ENCODE results near the gene UBE2L6. TPM values are rescaled to one million over a fixed set of nuclear protein-coding genes. Genes with fewer than 3 reads are reported as not detected.

Gene UBE2L6
- total RNA-seq, 1 experiment from 2014 or later = 38.8 TPM

DNA sequence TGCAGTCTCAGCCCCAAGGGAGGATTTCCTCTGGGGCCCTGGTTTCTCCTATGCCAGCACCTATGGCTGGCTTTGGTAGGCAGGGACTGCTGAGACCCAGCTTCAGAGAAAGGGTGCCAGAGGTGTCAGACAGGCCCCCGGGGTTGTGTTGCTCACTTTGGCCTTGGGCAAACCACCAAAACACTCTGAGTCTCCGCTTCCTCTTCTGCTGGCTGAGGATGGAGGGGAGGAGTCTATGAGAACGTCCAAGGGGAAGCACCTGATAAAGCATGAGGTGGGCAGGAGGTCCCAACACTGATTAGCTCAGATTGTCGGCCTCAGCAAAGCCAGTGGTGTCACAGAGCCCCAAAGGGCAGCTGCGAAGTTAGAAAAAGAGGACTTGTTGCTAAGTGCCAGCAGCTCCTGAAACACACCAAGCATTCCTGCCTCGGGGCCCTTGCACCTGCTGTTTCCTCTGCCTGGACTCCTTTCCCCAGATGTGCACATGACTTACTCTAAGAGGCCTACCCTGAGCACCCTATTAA is 19.6 kb downstream of the UBE2L6 start (continued):
- no peak for TF ChIP-seq CBFB (CRISPR knock-in tag; IDR thresholded peaks at IDR 0.05; ENCODE audit: low read depth)
- TF ChIP-seq, protein P1, sequence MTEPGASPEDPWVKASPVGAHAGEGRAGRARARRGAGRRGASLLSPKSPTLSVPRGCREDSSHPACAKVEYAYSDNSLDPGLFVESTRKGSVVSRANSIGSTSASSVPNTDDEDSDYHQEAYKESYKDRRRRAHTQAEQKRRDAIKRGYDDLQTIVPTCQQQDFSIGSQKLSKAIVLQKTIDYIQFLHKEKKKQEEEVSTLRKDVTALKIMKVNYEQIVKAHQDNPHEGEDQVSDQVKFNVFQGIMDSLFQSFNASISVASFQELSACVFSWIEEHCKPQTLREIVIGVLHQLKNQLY (CRISPR knock-in tag; IDR thresholded peaks at IDR 0.05) = no peak

DNA sequence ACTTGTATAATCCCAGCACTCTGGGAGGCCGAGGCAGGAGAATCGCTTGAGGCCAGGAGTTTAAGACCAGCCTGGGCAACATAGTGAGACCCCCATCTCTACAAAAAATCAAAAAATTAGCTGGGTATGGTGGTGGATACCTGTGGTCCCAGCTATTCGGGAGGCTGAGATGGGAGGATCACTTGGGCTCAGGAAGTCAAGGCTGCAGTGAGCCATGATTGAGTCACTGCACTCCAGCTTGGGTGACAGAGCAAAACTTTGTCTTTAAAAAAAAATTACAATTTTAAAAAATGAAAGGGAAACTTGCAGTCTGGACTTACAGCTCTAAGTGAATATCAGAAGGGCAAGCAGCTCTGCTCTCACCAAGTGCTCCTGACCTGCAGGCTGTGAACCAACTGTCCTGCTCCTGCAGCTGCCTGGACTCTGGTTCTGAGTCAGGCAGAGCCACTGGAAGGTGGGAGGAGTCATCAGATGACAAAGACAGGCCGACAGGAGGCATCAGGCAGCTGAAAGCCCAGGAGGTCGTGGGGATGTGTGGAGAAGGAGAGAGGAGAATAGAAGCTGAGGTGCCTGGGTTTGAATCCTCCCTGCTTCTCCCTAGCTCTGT is 20.5 kb downstream of the UBE2L6 start:
- Mint-ChIP-seq H3K4me1 (peaks cover 20% of the 10 kb centered on the region), H3K36me3 (peaks cover 8% of the 10 kb centered on the region; the same call in 1 of the 2 replicates), H3K4me3 (no peak overlapping the region), H3K27me3 (ENCODE audit: low read depth) (no peaks in the 10 kb centered on the region; the same call in 1 of the 2 replicates), H3K9me3 (no peaks in the 10 kb centered on the region), H3K27ac (peak overlapping the region; percentile 70; the same call in 1 of the 2 replicates)
- peak; percentile 72 for ATAC-seq
- peak; percentile 39 for DNase-seq (ENCODE audit: low spot score)
- ChIA-PET CTCF (interaction anchor here (0.6 to 1.8 kb wide), 18 partner anchors 7 to 201 kb away, joined by 3 to 12 read pairs (median 4); partner anchors contain the start of gene UBE2L6), POLR2A (interaction anchor here (1.3 to 1.7 kb wide), 2 partner anchors 21 to 33 kb away, joined by 4 to 5 read pairs; partner anchors contain the start of gene UBE2L6)
- no peak for TF ChIP-seq EMX1 (CRISPR knock-in tag; IDR thresholded peaks at IDR 0.05)
- TF ChIP-seq, protein P2, sequence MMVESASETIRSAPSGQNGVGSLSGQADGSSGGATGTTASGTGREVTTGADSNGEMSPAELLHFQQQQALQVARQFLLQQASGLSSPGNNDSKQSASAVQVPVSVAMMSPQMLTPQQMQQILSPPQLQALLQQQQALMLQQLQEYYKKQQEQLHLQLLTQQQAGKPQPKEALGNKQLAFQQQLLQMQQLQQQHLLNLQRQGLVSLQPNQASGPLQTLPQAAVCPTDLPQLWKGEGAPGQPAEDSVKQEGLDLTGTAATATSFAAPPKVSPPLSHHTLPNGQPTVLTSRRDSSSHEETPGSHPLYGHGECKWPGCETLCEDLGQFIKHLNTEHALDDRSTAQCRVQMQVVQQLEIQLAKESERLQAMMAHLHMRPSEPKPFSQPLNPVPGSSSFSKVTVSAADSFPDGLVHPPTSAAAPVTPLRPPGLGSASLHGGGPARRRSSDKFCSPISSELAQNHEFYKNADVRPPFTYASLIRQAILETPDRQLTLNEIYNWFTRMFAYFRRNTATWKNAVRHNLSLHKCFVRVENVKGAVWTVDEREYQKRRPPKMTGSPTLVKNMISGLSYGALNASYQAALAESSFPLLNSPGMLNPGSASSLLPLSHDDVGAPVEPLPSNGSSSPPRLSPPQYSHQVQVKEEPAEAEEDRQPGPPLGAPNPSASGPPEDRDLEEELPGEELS (CRISPR knock-in tag; IDR thresholded peaks at IDR 0.05) = no peak
- TF ChIP-seq TCF7 (CRISPR knock-in tag; IDR thresholded peaks at IDR 0.05; ENCODE audit: low read depth) = no peak
- no peak for TF ChIP-seq ZNF219 (CRISPR knock-in tag; IDR thresholded peaks at IDR 0.05; ENCODE audit: borderline replicate concordance)
- no peak for TF ChIP-seq GABPB1 (CRISPR knock-in tag; IDR thresholded peaks at IDR 0.05)
- no peak for TF ChIP-seq GRHL2 (CRISPR knock-in tag; IDR thresholded peaks at IDR 0.05; ENCODE audit: insufficient replicate concordance, severe bottlenecking)
- TF ChIP-seq TEAD4 (CRISPR knock-in tag; IDR thresholded peaks at IDR 0.05) = no peak
- TF ChIP-seq, protein P3, sequence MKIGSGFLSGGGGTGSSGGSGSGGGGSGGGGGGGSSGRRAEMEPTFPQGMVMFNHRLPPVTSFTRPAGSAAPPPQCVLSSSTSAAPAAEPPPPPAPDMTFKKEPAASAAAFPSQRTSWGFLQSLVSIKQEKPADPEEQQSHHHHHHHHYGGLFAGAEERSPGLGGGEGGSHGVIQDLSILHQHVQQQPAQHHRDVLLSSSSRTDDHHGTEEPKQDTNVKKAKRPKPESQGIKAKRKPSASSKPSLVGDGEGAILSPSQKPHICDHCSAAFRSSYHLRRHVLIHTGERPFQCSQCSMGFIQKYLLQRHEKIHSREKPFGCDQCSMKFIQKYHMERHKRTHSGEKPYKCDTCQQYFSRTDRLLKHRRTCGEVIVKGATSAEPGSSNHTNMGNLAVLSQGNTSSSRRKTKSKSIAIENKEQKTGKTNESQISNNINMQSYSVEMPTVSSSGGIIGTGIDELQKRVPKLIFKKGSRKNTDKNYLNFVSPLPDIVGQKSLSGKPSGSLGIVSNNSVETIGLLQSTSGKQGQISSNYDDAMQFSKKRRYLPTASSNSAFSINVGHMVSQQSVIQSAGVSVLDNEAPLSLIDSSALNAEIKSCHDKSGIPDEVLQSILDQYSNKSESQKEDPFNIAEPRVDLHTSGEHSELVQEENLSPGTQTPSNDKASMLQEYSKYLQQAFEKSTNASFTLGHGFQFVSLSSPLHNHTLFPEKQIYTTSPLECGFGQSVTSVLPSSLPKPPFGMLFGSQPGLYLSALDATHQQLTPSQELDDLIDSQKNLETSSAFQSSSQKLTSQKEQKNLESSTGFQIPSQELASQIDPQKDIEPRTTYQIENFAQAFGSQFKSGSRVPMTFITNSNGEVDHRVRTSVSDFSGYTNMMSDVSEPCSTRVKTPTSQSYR (CRISPR knock-in tag; IDR thresholded peaks at IDR 0.05) = no peak
- TF ChIP-seq CBFB (CRISPR knock-in tag; IDR thresholded peaks at IDR 0.05; ENCODE audit: low read depth) = no peak
- TF ChIP-seq RORB (CRISPR knock-in tag; IDR thresholded peaks at IDR 0.05) = no peak
- TF ChIP-seq, protein P4, sequence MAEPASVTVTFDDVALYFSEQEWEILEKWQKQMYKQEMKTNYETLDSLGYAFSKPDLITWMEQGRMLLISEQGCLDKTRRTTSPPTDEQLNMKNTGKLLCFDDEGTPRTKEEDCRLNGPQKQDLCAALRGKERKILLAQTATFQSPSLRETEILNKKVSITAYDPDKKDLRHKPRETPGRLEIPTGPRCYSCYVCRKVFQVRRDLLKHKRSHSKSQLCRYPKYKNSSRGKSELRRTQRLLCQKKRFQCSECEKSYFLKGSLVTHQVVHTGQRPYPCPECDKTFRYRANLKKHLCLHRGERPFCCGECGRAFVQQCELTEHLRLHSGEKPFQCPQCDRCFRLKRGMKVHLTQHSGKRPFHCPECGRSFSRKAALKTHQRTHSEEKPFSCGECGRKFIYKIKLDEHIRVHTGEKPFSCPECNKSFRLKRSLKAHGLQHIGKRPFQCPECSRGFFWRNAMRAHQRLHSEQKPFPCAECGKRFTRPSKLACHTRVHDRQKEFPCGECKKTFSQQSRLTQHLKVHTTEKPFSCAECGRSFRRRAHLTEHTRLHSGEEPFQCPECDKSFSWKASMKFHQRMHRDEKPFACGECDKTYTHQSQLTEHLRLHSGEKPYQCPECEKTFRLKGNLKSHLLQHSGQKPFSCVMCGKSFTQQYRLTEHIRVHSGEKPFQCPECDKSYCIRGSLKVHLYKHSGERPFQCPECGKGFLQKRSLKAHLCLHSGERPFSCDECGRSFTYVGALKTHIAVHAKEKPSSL (CRISPR knock-in tag; conservative IDR thresholded peaks at IDR 0.05) = no peak
- no peak for TF ChIP-seq NFE2L1 (CRISPR knock-in tag; IDR thresholded peaks at IDR 0.05)
- no peak for TF ChIP-seq FOXP1 (CRISPR knock-in tag; IDR thresholded peaks at IDR 0.05; ENCODE audit: borderline replicate concordance)
- no peak for TF ChIP-seq ZNF232 (CRISPR knock-in tag; IDR thresholded peaks at IDR 0.05)
- TF ChIP-seq NFYB (CRISPR knock-in tag; conservative IDR thresholded peaks at IDR 0.05; ENCODE audit: low read depth) = no peak
- TF ChIP-seq TP53 (CRISPR knock-in tag; IDR thresholded peaks at IDR 0.05) = no peak
